HG02885 (cell line): ENCODE measurements around the gene AMPD2.
"Not testable (repeated sequence)": the region's sequence is repeated elsewhere in the genome, so short reads cannot be mapped to it uniquely, and the experiment has no call there.

ENCODE experiments used
- ATAC-seq: cut with Tn5 transposase; IDR thresholded peaks from one replicate; pipeline ENCODE4 v1.9.1; 2021; ENCODE audit warnings: mild to moderate bottlenecking; ENCODE audit not compliant: unreplicated experiment, poor library complexity

AMPD2 gene

GRCh38 chr1:109669949-109670302 lies 50.3 kb downstream of the AMPD2 start:
- not testable (repeated sequence) for ATAC-seq

- no peak for ATAC-seq
Measured at GRCh38 chr1:109671067-109671466, 51.4 kb downstream of the AMPD2 start.

GRCh38 chr1:109673861-109674260 lies 54.2 kb downstream of the AMPD2 start:
- ATAC-seq: not testable (repeated sequence)

GRCh38 chr1:109676683-109677381 lies 57.2 kb downstream of the AMPD2 start:
- not testable (repeated sequence) for ATAC-seq

GRCh38 chr1:109677459-109677858 lies 57.8 kb downstream of the AMPD2 start:
- no peak for ATAC-seq

GRCh38 chr1:109678637-109679036 lies 59.0 kb downstream of the AMPD2 start:
- ATAC-seq: not testable (repeated sequence)
